OCI-LY7 (cell line): ENCODE measurements around the gene CLEC16A. TPM values are rescaled to one million over a fixed set of nuclear protein-coding genes. Genes with fewer than 3 reads are reported as not detected.

Experiments used
- BruUV-seq: library from RNA; stranded (reverse); fragments of 400-500 nt; replicated peaks from 2 replicates; lab custom pipeline; 2021; lab: Mats Ljungman, UMichigan
- CTCF ChIA-PET: fragments of 300-600 bp; sonication (Branson Sonifier 250); formaldehyde crosslinking; loops from one replicate; lab custom pipeline; 2022; ENCODE audit warnings: antibody characterized with exemption; ENCODE audit not compliant: unreplicated experiment; lab: Charles Lee
- POLR2A ChIA-PET: fragments of 300-600 bp; sonication (Branson Sonifier 250); formaldehyde crosslinking; loops from one replicate; lab custom pipeline; 2022; ENCODE audit warnings: antibody characterized with exemption; lab: Charles Lee
- DNase-seq: peaks from one replicate; pipeline ENCODE4 v3.0.0-alpha.2; 2015; ENCODE audit warnings: low spot score
- H2AFZ ChIP-seq: fragments of 200-600 bp; sonication (generic), shearing (Covaris generic); 2 replicates; pipeline ENCODE4 v1.6.1; 2014; ENCODE audit warnings: mild to moderate bottlenecking, antibody characterized with exemption, low read length, moderate library complexity
- H3K27ac ChIP-seq: fragments of 200-600 bp; sonication (generic); 2 replicates; pipeline ENCODE4 v1.5.1; 2014; ENCODE audit warnings: mixed run types, low read depth, mild to moderate bottlenecking, moderate library complexity, low read length, inconsistent platforms; ENCODE audit not compliant: poor library complexity, severe bottlenecking
- H3K36me3 ChIP-seq: fragments of 200-600 bp; sonication (generic); 2 replicates; pipeline ENCODE4 v1.6.1; 2014; ENCODE audit warnings: mild to moderate bottlenecking, antibody characterized with exemption, low read length, moderate library complexity, mixed read lengths; ENCODE audit not compliant: insufficient read depth
- H3K4me1 ChIP-seq: fragments of 200-600 bp; sonication (generic); 2 replicates; pipeline ENCODE4 v1.5.1; 2014; ENCODE audit warnings: mild to moderate bottlenecking, low read length; ENCODE audit not compliant: insufficient read depth, poor library complexity, severe bottlenecking
- H3K4me2 ChIP-seq: fragments of 200-600 bp; sonication (generic); 2 replicates; pipeline ENCODE4 v1.6.1; 2014; ENCODE audit warnings: mild to moderate bottlenecking, low read length
- H3K4me3 ChIP-seq: fragments of 200-600 bp; sonication (generic); 2 replicates; pipeline ENCODE4 v1.5.1; 2014; ENCODE audit warnings: mild to moderate bottlenecking, low read depth, low read length; ENCODE audit not compliant: poor library complexity, severe bottlenecking
- H3K79me2 ChIP-seq: fragments of 200-600 bp; sonication (generic); 2 replicates; pipeline ENCODE4 v1.6.1; 2016; ENCODE audit warnings: low read depth, mild to moderate bottlenecking, low read length, moderate library complexity, mixed read lengths; ENCODE audit not compliant: insufficient read depth
- H3K9me2 ChIP-seq: fragments of 200-600 bp; sonication (generic); 2 replicates; pipeline ENCODE4 v1.6.1; 2016; ENCODE audit warnings: mild to moderate bottlenecking, low read length, mixed read lengths; ENCODE audit not compliant: insufficient read depth
- H3K9me3 ChIP-seq: fragments of 200-600 bp; sonication (generic); 2 replicates; pipeline ENCODE4 v1.6.1; 2014; ENCODE audit warnings: mild to moderate bottlenecking, mixed run types, low read length, mixed read lengths
- H4K20me1 ChIP-seq: fragments of 200-600 bp; sonication (generic); 2 replicates; pipeline ENCODE4 v1.6.1; 2014; ENCODE audit warnings: mild to moderate bottlenecking, antibody characterized with exemption, low read length, moderate library complexity, mixed read lengths; ENCODE audit not compliant: insufficient read depth
- CTCF ChIP-seq: fragments of 200-600 bp; sonication (generic); conservative IDR thresholded peaks from 2 replicates; pipeline ENCODE4 v1.5.1; 2014; ENCODE audit warnings: mild to moderate bottlenecking, antibody characterized with exemption, low read length, moderate library complexity, mixed read lengths
- EZH2phosphoT487 ChIP-seq: fragments of 200-600 bp; sonication (generic); IDR thresholded peaks from 2 replicates; pipeline ENCODE4 v1.6.1; 2018; ENCODE audit warnings: low read depth, borderline replicate concordance, mild to moderate bottlenecking, mixed run types, antibody characterized with exemption, low read length, moderate library complexity, mixed read lengths
- intact Hi-C: fragments of 100-400 bp; cut with micrococcal nuclease; formaldehyde crosslinking; loops from one replicate; pipeline ENCODE4 v1.10.0; 2022; ENCODE audit not compliant: unreplicated experiment
- total RNA-seq, 2 experiments: library from RNA; depleted of rRNA in 1 of 2; stranded (reverse); fragments of >200 nt in 1 of 2; shearing (Covaris generic) in 1 of 2; gene quantifications; 2 replicates each; pipeline ENCODE4 v1.2.3, GENCODE V29; 2014 to 2022

CLEC16A gene
- total RNA-seq, 2 experiments from 2014 or later, result 26.2 to 50.9 TPM

- intact Hi-C loops, result loop anchor here (5.0 kb wide), 1 partner anchor 281 kb away; no protein-coding TSS in a partner anchor
- Histone ChIP-seq H3K4me1 (peaks cover 45% of the 10 kb centered on the region), H3K9me2 (no peaks in the 10 kb centered on the region), H3K36me3 (peaks cover 23% of the 10 kb centered on the region), H2AFZ (no peak overlapping the region), H3K27ac (no peak overlapping the region), H3K9me3 (no peaks in the 10 kb centered on the region), H3K4me2 (no peak overlapping the region), H4K20me1 (no peaks in the 10 kb centered on the region), H3K4me3 (no peak overlapping the region), H3K79me2 (no peaks in the 10 kb centered on the region)
- BruUV-seq, result no TSS peak
- ChIA-PET POLR2A (interaction anchor here (1.1 kb wide), 1 partner anchor 13 kb away, joined by 3 read pairs; no protein-coding TSS in a partner anchor), CTCF (no interaction called here)
- no peak for TF ChIP-seq CTCF
- TF ChIP-seq EZH2phosphoT487, result no peak
- DNase-seq, result no peak
Observed at GRCh38 chr16:11091021-11091785, 146.8 kb downstream of the CLEC16A start.

- BruUV-seq, result no TSS peak
- intact Hi-C loops, result loop anchor here (5.0 kb wide), 1 partner anchor 279 kb away; no protein-coding TSS in a partner anchor
Observed at GRCh38 chr16:11092788-11093571, 148.6 kb downstream of the CLEC16A start.

More at GRCh38 chr16:11092788-11093571, 148.6 kb downstream of the CLEC16A start:
- H3K4me3 ChIP-seq, result no peak overlapping the region
- H3K4me1 ChIP-seq, result peaks cover 31% of the 10 kb centered on the region
- H3K9me2 ChIP-seq, result no peaks in the 10 kb centered on the region
- H3K9me3 ChIP-seq, result no peaks in the 10 kb centered on the region
- peak overlapping the region; percentile 47; the same call in 1 of the 2 replicates for H3K4me2 ChIP-seq
- no peaks in the 10 kb centered on the region for H4K20me1 ChIP-seq
- H3K79me2 ChIP-seq, result no peaks in the 10 kb centered on the region
- POLR2A ChIA-PET, result interaction anchor here (1.5 to 1.6 kb wide), 2 partner anchors 10 to 13 kb away, joined by 4 to 6 read pairs; no protein-coding TSS in a partner anchor
- CTCF ChIA-PET, result no interaction called here
- DNase-seq, result no peak
- H3K36me3 ChIP-seq, result peaks cover 28% of the 10 kb centered on the region
- no peak for TF ChIP-seq EZH2phosphoT487
- TF ChIP-seq CTCF, result no peak
- H3K27ac ChIP-seq, result no peak overlapping the region
- H2AFZ ChIP-seq, result no peak overlapping the region
